ENCODE results near the gene HGFAC.

- TF ChIP-seq, protein P1, sequence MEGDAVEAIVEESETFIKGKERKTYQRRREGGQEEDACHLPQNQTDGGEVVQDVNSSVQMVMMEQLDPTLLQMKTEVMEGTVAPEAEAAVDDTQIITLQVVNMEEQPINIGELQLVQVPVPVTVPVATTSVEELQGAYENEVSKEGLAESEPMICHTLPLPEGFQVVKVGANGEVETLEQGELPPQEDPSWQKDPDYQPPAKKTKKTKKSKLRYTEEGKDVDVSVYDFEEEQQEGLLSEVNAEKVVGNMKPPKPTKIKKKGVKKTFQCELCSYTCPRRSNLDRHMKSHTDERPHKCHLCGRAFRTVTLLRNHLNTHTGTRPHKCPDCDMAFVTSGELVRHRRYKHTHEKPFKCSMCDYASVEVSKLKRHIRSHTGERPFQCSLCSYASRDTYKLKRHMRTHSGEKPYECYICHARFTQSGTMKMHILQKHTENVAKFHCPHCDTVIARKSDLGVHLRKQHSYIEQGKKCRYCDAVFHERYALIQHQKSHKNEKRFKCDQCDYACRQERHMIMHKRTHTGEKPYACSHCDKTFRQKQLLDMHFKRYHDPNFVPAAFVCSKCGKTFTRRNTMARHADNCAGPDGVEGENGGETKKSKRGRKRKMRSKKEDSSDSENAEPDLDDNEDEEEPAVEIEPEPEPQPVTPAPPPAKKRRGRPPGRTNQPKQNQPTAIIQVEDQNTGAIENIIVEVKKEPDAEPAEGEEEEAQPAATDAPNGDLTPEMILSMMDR (IDR thresholded peaks at IDR 0.05), result no peak
- TF ChIP-seq POLR2A (IDR thresholded peaks at IDR 0.05), result no peak
Measured at GRCh38 chr4:3487861-3488260, 46.1 kb downstream of the HGFAC start.

Data from thyroid gland (tissue), 4 donors.